GM12874 (cell line): ENCODE results near the gene ABCG1.

ENCODE experiments used
- TF ChIP-seq, protein P1 (sequence below): IDR thresholded peaks from 2 replicates; pipeline ENCODE4 v1.5.1; 2011; ENCODE audit warnings: low read depth, mild to moderate bottlenecking, control low read depth, low read length, moderate library complexity; ENCODE audit not compliant: insufficient read depth

ABCG1 gene

DNA sequence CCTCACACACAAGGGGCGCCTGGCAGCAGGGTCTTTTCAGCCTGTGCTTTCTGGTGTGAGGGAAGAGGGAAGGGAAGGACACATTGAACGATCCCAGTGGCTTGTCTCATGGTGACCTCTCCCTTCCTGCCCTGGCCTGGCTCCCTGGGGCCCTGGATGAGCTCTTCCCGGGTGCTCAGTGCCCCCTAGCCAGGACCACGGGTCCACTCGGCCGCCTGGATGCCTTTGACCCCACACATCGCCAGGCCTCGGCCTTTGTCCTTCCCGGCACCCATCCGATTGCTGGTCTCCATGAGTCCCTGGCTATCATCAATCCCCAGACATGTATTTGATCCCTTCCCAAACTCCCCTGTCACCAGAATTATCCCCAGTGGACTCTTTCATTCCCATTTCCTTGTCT is 102.3 kb downstream of the ABCG1 start:
- TF ChIP-seq, protein P1, sequence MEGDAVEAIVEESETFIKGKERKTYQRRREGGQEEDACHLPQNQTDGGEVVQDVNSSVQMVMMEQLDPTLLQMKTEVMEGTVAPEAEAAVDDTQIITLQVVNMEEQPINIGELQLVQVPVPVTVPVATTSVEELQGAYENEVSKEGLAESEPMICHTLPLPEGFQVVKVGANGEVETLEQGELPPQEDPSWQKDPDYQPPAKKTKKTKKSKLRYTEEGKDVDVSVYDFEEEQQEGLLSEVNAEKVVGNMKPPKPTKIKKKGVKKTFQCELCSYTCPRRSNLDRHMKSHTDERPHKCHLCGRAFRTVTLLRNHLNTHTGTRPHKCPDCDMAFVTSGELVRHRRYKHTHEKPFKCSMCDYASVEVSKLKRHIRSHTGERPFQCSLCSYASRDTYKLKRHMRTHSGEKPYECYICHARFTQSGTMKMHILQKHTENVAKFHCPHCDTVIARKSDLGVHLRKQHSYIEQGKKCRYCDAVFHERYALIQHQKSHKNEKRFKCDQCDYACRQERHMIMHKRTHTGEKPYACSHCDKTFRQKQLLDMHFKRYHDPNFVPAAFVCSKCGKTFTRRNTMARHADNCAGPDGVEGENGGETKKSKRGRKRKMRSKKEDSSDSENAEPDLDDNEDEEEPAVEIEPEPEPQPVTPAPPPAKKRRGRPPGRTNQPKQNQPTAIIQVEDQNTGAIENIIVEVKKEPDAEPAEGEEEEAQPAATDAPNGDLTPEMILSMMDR: no peak

DNA sequence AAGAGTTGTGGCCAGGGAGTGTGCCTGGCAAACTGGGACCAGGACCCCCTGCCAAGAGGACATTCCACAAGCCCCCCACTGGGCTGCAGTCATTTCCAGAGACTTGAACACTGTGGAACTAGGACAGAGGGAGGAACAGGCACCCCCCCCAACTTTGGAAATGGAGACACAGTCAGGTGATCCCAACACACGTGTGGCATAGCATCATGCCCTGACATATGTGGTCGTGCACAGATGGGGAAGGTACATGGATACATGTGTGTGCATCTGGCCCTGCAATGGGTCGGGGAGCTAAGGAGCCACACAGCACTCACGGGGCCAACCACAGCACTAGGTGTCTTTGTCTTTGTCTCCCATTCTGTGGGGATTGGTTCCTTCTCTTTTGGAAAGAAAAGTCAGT is 102.9 kb downstream of the ABCG1 start:
- TF ChIP-seq, protein P1: no peak

DNA sequence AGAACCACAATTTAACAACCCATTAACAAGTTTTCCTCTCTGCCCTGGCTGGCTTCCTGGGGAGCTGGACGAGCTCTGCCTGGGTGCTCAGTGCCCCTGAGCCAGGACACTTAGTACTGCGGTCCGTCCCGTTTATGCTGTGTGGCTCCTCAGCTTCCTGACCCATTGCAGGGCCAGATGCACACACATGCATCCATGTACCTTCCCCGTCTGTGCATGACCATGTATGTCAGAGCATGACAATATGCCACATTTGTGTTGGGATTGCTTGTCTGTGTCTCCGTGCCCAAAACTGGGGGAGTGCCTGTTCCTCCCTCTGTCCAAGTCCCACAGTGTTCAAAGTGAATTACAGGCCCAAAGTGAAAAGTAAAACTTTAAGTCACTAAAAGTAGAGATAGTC is 106.0 kb downstream of the ABCG1 start:
- TF ChIP-seq, protein P1: no peak

DNA sequence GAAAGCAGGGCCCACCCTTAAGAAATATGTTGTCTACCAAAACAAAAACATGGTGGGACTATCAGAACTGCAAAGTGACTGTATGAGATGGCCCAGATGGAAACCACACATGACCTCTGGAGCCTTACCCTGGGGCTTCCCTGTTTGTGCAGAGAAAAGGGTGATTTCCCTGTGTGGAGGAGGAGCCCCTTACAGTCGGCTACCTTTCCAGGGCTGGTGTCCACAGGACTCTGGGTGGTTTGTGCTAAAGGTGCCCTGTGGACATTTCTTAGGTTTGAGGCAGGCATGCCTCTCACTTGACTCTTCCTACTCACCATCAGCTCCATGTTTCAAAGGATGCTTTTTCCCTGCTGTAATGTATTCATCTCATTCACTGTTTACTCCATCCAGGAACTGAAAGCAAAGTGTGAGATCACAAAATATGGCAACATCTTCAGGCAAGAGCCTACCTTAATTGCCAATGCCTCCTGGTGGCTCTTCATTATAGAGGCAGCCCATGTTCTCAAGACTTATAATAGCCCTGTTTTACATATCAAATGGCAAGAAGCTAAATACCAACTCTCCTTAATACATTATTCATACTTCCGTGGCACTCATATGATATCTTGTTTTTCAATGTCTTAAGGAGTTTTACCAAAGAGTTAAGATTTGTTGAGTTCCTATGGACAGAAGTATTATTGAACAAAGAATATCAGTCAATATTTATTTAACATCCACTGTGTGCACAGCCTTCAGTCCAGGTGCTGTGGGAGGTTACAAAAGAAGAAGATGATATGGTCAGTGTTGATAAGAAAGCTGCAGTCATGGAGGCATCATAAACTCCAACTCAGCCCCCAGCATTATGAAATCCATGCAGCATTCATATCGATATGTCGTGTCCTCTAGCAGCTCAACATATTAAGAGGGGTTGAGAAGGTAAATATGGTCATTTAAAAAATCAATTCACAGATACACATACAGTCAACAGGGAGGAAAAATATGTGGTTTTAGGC is 111.7 kb downstream of the ABCG1 start:
- TF ChIP-seq, protein P1: no peak

DNA sequence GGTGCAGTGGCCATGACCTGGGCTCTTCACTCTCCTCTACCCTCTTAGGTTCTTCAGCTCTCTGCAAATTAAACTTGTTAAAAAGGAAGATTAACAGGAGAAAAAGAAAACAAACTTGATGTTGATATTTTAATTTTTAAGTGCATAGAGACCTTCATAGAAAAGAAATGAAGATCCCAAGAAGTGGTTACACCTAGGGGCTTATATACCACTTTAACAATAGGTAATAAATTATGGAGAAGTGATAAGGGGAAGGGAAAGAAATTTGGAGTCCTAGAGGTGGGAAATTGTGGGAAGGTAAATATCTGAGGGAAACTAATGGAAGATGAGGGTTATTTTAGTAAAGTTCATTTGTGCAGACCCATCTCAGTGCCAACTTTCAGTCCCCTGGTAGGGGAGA is 112.7 kb downstream of the ABCG1 start:
- TF ChIP-seq, protein P1: no peak

DNA sequence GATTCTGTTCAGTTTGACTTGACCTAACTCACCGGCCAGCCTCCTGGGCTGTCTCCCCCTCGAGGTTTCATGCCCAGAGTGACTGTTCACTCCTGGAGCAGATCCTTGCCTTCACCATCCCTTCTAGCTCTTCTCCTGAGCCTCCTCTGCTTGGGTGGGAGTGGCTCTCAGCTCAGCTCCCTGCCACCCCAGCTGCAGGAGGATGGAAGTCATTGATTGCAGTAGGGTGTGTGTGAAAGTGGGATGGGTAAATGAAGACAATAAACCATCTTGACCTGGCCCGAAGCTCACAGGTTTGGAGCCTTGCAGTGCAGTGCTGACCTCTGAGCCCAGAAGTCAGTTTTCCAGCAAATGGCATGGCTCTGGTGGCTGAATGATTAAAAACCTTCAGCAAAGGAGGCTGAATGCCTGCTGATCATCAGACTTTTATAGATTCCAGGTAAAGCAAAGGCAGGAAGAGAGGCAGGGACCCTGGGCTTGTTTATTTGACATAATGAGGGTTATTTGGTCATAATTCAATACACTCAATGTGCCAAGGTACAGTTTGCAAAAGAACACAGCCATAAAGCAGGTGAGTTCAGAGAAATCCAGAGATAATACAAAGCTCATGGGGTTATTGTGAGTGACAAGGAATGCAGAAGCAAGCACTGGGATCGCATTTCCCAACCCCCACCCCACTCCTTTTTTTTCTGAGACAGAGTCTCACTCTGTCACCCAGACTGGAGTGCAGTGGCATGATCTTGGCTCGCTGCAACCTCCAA is 113.8 kb downstream of the ABCG1 start:
- TF ChIP-seq, protein P1: no peak

DNA sequence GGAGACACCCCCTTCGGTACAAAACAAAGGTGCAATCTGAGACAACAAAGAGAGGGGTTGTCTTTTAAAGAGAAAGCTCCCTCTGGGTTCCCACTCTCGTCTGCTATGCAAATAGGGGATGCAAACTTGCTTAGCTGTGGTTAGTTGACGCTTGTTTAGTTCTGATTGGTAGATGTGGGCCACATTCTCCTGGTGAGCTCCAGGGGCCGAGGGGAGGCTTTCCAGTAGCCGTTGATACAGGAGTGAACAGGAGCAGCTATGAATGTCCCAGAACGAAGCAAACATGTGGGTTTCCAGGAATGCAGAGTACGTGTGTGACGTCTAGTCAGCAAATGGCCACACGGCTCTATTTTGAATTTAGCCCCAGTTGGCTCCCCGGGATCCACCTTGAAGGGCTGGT is 117.1 kb downstream of the ABCG1 start:
- TF ChIP-seq, protein P1: no peak
